H1 (cell line): ENCODE data around the gene HEXIM2. TPM values are rescaled to one million over a fixed set of nuclear protein-coding genes. Genes with fewer than 3 reads are reported as not detected.
A peak's percentile ranks its signal among the peaks of the same experiment; 100 is the strongest.

ENCODE experiments used
- BCL11A ChIP-seq, 2 experiments: IDR thresholded peaks; one replicate each; pipeline ENCODE4 v1.6.1; 2011; ENCODE audit warnings: low read depth in 2 of 2, low read length in 2 of 2, mild to moderate bottlenecking in 2 of 2
- BRCA1 ChIP-seq: IDR thresholded peaks from 2 replicates; pipeline ENCODE4 v1.6.1; 2012; ENCODE audit warnings: low read depth, low read length, improper control_type of control experiment
- HDAC2 ChIP-seq, 2 experiments: fragments of 300-600 bp in 1 of 2; sonication (generic) in 1 of 2; IDR thresholded peaks; 2 replicates each; pipeline ENCODE4 v1.6.1; 2011 to 2012; ENCODE audit warnings: low read depth in 2 of 2, low read length in 2 of 2, mild to moderate bottlenecking in 2 of 2, moderate library complexity in 2 of 2, borderline replicate concordance in 1 of 2, inconsistent platforms in 1 of 2
- KDM1A ChIP-seq: fragments of 200-600, 300-600 bp; sonication (generic); IDR thresholded peaks from 2 replicates; pipeline ENCODE4 v1.7.1; 2016; ENCODE audit warnings: mild to moderate bottlenecking, low read length, borderline replicate concordance
- KDM4A ChIP-seq: IDR thresholded peaks from one replicate; pipeline ENCODE4 v1.7.1; 2012; ENCODE audit warnings: low read depth, mild to moderate bottlenecking, moderate library complexity, low read length, inconsistent platforms; ENCODE audit not compliant: severe bottlenecking
- MAFK ChIP-seq: IDR thresholded peaks from 2 replicates; pipeline ENCODE4 v1.6.1; 2012; ENCODE audit warnings: low read depth, mild to moderate bottlenecking, improper control_type of control experiment, low read length
- MAX ChIP-seq: IDR thresholded peaks from 2 replicates; pipeline ENCODE4 v1.6.1; 2012; ENCODE audit warnings: inconsistent platforms
- POLR2AphosphoS5 ChIP-seq: IDR thresholded peaks from 2 replicates; pipeline ENCODE4 v1.6.1; 2011; ENCODE audit warnings: low read depth, low read length
- RNF2 ChIP-seq: fragments of 200-900, 300-1000 bp; sonication (generic); IDR thresholded peaks from 2 replicates; pipeline ENCODE4 v1.7.1; 2016; ENCODE audit warnings: borderline replicate concordance, low read depth, mild to moderate bottlenecking, antibody characterized with exemption, low read length; ENCODE audit not compliant: poor library complexity, severe bottlenecking; ENCODE audit errors: missing control alignments
- SAP30 ChIP-seq: fragments of 300-600 bp; sonication (generic); IDR thresholded peaks from 2 replicates; pipeline ENCODE4 v1.7.1; 2012; ENCODE audit warnings: low read length, moderate library complexity, mild to moderate bottlenecking, inconsistent platforms; ENCODE audit not compliant: insufficient read depth, insufficient replicate concordance
- SIRT6 ChIP-seq: IDR thresholded peaks from one replicate; pipeline ENCODE4 v1.7.1; 2012; ENCODE audit warnings: low read length, inconsistent platforms
- SP1 ChIP-seq: IDR thresholded peaks from 2 replicates; pipeline ENCODE4 v1.6.1; 2011; ENCODE audit warnings: low read depth, low read length
- TBP ChIP-seq: IDR thresholded peaks from 2 replicates; pipeline ENCODE4 v1.6.1; 2011; ENCODE audit warnings: low read depth, low read length, improper control_type of control experiment
- TCF12 ChIP-seq: IDR thresholded peaks from 2 replicates; pipeline ENCODE4 v1.6.1; 2011; ENCODE audit warnings: low read depth, mild to moderate bottlenecking, low read length
- polyA plus RNA-seq, 7 experiments: library from polyadenylated mRNA; depleted of rRNA in 3 of 7; stranded (reverse) in 5 of 7; unstranded in 2 of 7; fragments of >200 nt in 5 of 7; fragments of 200-250 nt in 2 of 7; gene quantifications; 1 replicate in 5 of 7; 2 replicates in 1 of 7; 4 replicates in 1 of 7; pipeline versions ENCODE4 v1.2.1 to v1.2.3, GENCODE V29; 2011 to 2013; ENCODE audit warnings: missing spikeins in 2 of 7, mixed read lengths in 2 of 7
- total RNA-seq: library from RNA; stranded (reverse); fragmentation: NEBNext Ultra II Directional; extraction: Animal tissue kit (Norgen Biotek cat#: 25700); gene quantifications from 2 replicates; pipeline ENCODE4 v1.2.1, GENCODE V29; 2021
- TF ChIP-seq, protein P1 (sequence below): IDR thresholded peaks from 2 replicates; pipeline ENCODE4 v1.6.1; 2012; ENCODE audit warnings: low read length, inconsistent platforms
- TF ChIP-seq, protein P2 (sequence below): IDR thresholded peaks from 2 replicates; pipeline ENCODE4 v1.6.1; 2012; ENCODE audit warnings: inconsistent platforms

The HEXIM2 gene
- total and polyA plus RNA-seq, 2 of the 8 experiments (the other 6 are each of a cell fraction or from before 2014, with no cell fraction given): 7.5 to 13.2 TPM

DNA sequence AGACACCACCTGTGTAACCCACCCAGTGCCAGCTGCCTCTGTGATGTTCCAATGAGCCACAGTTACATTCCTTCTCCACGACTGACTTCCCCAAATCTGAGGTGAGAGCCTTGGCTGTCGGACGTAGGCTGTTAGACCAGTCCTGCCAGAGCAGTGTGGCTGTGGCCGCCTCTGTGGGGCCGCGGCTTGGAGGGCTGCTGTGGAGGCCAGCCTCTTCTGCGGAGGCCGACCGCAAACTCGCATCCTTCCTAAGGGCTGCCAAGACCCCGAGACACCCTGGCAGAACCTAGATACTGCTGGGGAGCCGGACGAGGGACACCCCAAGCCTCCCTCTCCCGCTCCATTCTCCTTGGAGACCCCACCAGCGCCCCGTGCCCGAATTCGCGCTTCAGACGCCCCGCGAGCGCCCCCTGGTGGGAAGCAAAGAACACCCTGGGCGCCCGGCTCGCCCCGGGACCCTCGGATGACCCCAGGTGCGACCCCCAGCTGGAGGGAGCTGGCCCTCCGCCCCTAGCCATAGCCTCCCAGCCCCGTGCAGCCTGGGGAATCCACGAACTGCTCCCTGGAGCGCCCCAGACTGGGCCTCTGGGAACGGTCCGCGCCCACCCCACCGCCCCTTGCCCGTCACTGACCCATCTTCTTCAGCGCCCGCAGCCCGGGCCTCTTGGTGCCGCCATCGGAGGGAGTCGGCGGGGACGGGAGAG is 29.9 kb upstream of the HEXIM2 start (continued):
- peak; percentile 73 for TF ChIP-seq KDM1A
- no peak for TF ChIP-seq TBP
- TF ChIP-seq SP1: no peak
- no peak for TF ChIP-seq SIRT6
- TF ChIP-seq, protein P1, sequence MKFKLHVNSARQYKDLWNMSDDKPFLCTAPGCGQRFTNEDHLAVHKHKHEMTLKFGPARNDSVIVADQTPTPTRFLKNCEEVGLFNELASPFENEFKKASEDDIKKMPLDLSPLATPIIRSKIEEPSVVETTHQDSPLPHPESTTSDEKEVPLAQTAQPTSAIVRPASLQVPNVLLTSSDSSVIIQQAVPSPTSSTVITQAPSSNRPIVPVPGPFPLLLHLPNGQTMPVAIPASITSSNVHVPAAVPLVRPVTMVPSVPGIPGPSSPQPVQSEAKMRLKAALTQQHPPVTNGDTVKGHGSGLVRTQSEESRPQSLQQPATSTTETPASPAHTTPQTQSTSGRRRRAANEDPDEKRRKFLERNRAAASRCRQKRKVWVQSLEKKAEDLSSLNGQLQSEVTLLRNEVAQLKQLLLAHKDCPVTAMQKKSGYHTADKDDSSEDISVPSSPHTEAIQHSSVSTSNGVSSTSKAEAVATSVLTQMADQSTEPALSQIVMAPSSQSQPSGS: no peak
- TF ChIP-seq RNF2: no peak
- no peak for TF ChIP-seq MAX
- no peak for TF ChIP-seq BRCA1
- TF ChIP-seq, protein P2, sequence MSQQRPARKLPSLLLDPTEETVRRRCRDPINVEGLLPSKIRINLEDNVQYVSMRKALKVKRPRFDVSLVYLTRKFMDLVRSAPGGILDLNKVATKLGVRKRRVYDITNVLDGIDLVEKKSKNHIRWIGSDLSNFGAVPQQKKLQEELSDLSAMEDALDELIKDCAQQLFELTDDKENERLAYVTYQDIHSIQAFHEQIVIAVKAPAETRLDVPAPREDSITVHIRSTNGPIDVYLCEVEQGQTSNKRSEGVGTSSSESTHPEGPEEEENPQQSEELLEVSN: no peak
- no peak for TF ChIP-seq POLR2AphosphoS5
- 0 out of 4 replicates have a peak, but pooled peaks of 1 of the 2 experiments have one; percentile 50 for TF ChIP-seq HDAC2 (IDR thresholded peaks at IDR 0.05; ENCODE audit: borderline replicate concordance in 1 of 2, low read depth in 2 of 2, low read length in 2 of 2)
- peak; percentile 52 for TF ChIP-seq KDM4A
- TF ChIP-seq MAFK: no peak
- no peak for TF ChIP-seq TCF12
- no peak for TF ChIP-seq SAP30
- TF ChIP-seq BCL11A (IDR thresholded peaks at IDR 0.05; ENCODE audit: low read depth in 2 of 2, low read length in 2 of 2): no peak
